SU-DHL-6 (cell line): ENCODE measurements around the gene ZNF512B.

Experiments
- H2AFZ ChIP-seq: fragments of 200-600 bp; sonication (generic); 2 replicates; pipeline ENCODE4 v1.6.1; 2014; ENCODE audit warnings: low read depth, mild to moderate bottlenecking, moderate library complexity, mixed read lengths, antibody characterized with exemption, low read length; ENCODE audit not compliant: severe bottlenecking
- H3F3A ChIP-seq: fragments of 200-600 bp; shearing (Covaris generic); 2 replicates; pipeline ENCODE4 v1.6.0; 2016; ENCODE audit warnings: antibody characterized with exemption, mild to moderate bottlenecking; ENCODE audit not compliant: insufficient read depth
- H3K27ac ChIP-seq: fragments of 200-600 bp; sonication (generic); 2 replicates; pipeline ENCODE4 v1.5.1; 2016; ENCODE audit warnings: low read depth, mild to moderate bottlenecking, low read length, moderate library complexity, mixed read lengths
- H3K27me3 ChIP-seq: fragments of 200-600 bp; sonication (generic), shearing (Covaris generic); 2 replicates; pipeline ENCODE4 v1.6.0; 2014; ENCODE audit warnings: mild to moderate bottlenecking, low read length
- H3K36me3 ChIP-seq: fragments of 200-600 bp; sonication (generic); 2 replicates; pipeline ENCODE4 v1.6.1; 2014; ENCODE audit warnings: mild to moderate bottlenecking, low read length, mixed read lengths
- H3K4me2 ChIP-seq: fragments of 300-600, 200-600 bp; shearing (Covaris generic), sonication (generic); 2 replicates; pipeline ENCODE4 v1.6.0; 2014; ENCODE audit warnings: low read length, low read depth, mild to moderate bottlenecking; ENCODE audit not compliant: poor library complexity, severe bottlenecking
- H3K4me3 ChIP-seq: fragments of 200-600 bp; sonication (generic); 2 replicates; pipeline ENCODE4 v1.5.1; 2014; ENCODE audit warnings: antibody characterized with exemption, low read length, mild to moderate bottlenecking, mixed read lengths; ENCODE audit not compliant: insufficient read depth, poor library complexity, severe bottlenecking
- H3K79me2 ChIP-seq: fragments of 200-600 bp; sonication (generic); 2 replicates; pipeline ENCODE4 v1.6.1; 2014; ENCODE audit warnings: mild to moderate bottlenecking, low read length, moderate library complexity; ENCODE audit not compliant: insufficient read depth
- H3K9ac ChIP-seq: fragments of 200-600 bp; sonication (generic); 2 replicates; pipeline ENCODE4 v1.7.0; 2014; ENCODE audit warnings: mild to moderate bottlenecking, low read length
- H3K9me2 ChIP-seq: fragments of 200-600 bp; sonication (generic); replicated peaks from 2 replicates; pipeline ENCODE4 v1.6.1; 2014; ENCODE audit warnings: low read length; ENCODE audit not compliant: insufficient read depth
- H3K9me3 ChIP-seq: fragments of 200-600 bp; sonication (generic); 2 replicates; pipeline ENCODE4 v1.6.1; 2014; ENCODE audit warnings: low read length, mixed read lengths; ENCODE audit not compliant: insufficient read depth
- H4K20me1 ChIP-seq: fragments of 200-600 bp; sonication (generic); 2 replicates; pipeline ENCODE4 v1.6.1; 2014; ENCODE audit warnings: low read depth, mild to moderate bottlenecking, antibody characterized with exemption, low read length, moderate library complexity, mixed read lengths
- EZH2phosphoT487 ChIP-seq: fragments of 200-600 bp; sonication (generic), shearing (Covaris generic); conservative IDR thresholded peaks from 2 replicates; pipeline ENCODE4 v1.6.1; 2018; ENCODE audit warnings: mild to moderate bottlenecking, antibody characterized with exemption, low read length, moderate library complexity, mixed read lengths
- TF ChIP-seq, protein P1 (sequence below): fragments of 200-600 bp; sonication (generic); IDR thresholded peaks from one replicate; pipeline ENCODE4 v1.5.1; 2017; ENCODE audit warnings: antibody characterized with exemption, mild to moderate bottlenecking, low read length, moderate library complexity; ENCODE audit not compliant: insufficient read depth, poor library complexity, severe bottlenecking

The ZNF512B gene

DNA sequence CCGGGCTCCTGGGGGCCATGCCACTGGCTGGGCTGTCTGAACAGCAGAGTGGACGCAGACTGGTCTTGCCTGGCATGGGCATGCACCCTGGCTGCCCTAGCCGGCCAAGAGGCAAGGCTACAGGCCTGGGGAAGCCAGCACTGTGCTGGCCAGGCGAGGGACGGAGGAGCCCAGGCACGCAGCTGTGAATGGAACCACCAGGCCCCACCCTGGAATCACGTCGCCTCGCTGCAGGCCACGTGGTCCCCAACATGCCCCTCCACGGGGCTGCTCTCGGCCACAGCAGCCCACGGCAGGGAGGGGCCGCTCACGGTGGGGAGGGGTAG is 17.6 kb downstream of the ZNF512B start:
- peaks cover 39% of the 10 kb centered on the region for H3K79me2 ChIP-seq
- no peaks in the 10 kb centered on the region for H3K9me3 ChIP-seq
- no peaks in the 10 kb centered on the region for H3K36me3 ChIP-seq
- no peak overlapping the region for H3K27ac ChIP-seq
- no peaks in the 10 kb centered on the region for H4K20me1 ChIP-seq
- H3K9me2 ChIP-seq: no peaks in the 10 kb centered on the region
- no peaks in the 10 kb centered on the region for H3K27me3 ChIP-seq
- TF ChIP-seq EZH2phosphoT487: no peak
- H2AFZ ChIP-seq: no peak overlapping the region
- no peak overlapping the region for H3K9ac ChIP-seq
- H3K4me2 ChIP-seq: no peak overlapping the region
- H3F3A ChIP-seq: peaks cover 20% of the 10 kb centered on the region
- H3K4me3 ChIP-seq: no peak overlapping the region

DNA sequence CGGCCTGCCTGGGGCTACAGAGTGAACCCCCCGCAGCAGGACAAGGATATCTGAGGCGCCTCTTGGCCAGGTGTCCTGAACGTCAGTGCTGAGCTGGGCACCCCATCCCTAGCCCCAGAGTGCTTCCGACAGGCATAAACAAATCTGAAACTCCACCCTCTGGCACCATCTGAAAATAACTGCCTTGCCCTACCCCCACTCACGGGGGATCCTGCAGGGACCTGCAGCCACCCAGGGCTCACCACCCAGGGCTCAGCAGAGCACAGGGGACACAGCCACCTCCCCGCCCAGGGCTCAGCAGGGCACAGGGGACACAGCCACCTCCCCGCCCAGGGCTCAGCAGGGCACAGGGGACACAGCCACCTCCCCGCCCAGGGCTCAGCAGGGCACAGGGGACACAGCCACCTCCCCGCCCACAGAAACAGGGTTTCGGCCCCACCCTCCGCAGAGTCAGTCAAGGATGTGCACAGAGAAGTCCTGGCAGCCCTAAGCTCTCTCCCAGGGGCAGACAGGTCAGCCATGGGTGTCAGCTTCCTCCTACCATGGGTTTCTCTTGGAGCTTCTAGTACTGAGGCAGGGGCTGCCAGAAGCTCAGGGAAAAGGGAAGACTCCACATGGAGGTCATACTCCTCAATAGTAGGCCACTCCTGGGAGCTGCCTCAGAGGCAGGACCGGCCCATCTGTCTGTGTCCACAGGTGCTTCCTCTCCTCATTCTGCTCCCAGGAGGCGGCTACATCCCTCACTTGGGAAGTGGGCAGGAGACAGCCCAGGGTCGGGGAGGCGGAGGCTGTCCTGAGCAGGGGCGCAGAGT is 18.1 kb downstream of the ZNF512B start:
- H4K20me1 ChIP-seq: no peaks in the 10 kb centered on the region
- H3K4me2 ChIP-seq: no peak overlapping the region
- H3K4me3 ChIP-seq: no peak overlapping the region

DNA sequence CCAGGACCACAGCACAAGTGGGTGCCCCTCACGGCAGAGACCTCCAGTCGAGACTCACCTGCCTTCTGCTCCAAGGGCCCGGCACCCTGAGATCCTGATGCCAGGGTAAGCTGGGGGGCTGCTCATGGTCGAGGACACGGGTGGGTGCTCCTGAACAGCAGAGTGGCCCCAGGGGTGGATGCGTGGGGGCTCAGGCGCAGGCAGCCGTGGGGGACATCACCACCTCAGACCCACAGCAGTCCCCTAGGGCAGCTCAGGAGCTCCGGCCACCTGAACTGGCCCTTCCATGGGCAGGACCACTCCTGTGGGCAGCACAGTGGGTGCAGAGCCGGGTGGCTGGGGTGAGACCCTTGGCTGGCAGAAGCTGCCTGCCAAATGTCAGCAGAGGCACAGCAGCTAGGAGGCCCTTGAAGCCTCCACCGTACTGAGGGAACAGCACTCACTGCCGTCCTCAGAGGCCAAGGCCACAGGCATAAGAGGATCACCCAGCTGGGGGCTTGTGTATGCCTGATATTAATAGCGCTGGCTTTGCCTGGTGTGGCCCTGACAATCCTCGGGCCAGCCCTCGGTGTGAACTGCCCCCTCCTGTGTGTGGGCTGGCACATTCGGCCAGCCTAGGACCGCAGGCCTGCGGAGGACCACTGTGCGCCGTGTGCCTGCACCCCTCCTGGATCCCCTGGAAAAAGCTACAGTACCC is 18.9 kb downstream of the ZNF512B start:
- H3K79me2 ChIP-seq: peaks cover 37% of the 10 kb centered on the region
- H3K9ac ChIP-seq: no peak overlapping the region
- no peaks in the 10 kb centered on the region for H3K9me2 ChIP-seq
- TF ChIP-seq, protein P1, sequence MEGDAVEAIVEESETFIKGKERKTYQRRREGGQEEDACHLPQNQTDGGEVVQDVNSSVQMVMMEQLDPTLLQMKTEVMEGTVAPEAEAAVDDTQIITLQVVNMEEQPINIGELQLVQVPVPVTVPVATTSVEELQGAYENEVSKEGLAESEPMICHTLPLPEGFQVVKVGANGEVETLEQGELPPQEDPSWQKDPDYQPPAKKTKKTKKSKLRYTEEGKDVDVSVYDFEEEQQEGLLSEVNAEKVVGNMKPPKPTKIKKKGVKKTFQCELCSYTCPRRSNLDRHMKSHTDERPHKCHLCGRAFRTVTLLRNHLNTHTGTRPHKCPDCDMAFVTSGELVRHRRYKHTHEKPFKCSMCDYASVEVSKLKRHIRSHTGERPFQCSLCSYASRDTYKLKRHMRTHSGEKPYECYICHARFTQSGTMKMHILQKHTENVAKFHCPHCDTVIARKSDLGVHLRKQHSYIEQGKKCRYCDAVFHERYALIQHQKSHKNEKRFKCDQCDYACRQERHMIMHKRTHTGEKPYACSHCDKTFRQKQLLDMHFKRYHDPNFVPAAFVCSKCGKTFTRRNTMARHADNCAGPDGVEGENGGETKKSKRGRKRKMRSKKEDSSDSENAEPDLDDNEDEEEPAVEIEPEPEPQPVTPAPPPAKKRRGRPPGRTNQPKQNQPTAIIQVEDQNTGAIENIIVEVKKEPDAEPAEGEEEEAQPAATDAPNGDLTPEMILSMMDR: no peak
- TF ChIP-seq EZH2phosphoT487: no peak
- H3K27me3 ChIP-seq: no peaks in the 10 kb centered on the region
- H3F3A ChIP-seq: peaks cover 15% of the 10 kb centered on the region
- H2AFZ ChIP-seq: no peak overlapping the region
- no peak overlapping the region for H3K27ac ChIP-seq
- H3K9me3 ChIP-seq: no peaks in the 10 kb centered on the region
- no peaks in the 10 kb centered on the region for H4K20me1 ChIP-seq
- no peak overlapping the region for H3K4me3 ChIP-seq
- no peak overlapping the region for H3K4me2 ChIP-seq
- no peaks in the 10 kb centered on the region for H3K36me3 ChIP-seq

More for the DNA sequence above, 18.1 kb downstream of the ZNF512B start:
- Histone ChIP-seq H3K79me2 (peaks cover 39% of the 10 kb centered on the region), H3K9me2 (no peaks in the 10 kb centered on the region), H2AFZ (no peak overlapping the region), H3K9me3 (no peaks in the 10 kb centered on the region), H3K27me3 (no peaks in the 10 kb centered on the region), H3F3A (peaks cover 16% of the 10 kb centered on the region), H3K36me3 (no peaks in the 10 kb centered on the region), H3K27ac (no peak overlapping the region), H3K9ac (no peak overlapping the region)
- no peak for TF ChIP-seq EZH2phosphoT487
- TF ChIP-seq, protein P1: no peak
